Keratinocyte (primary cell): ENCODE data around the gene KLRD1.
"Not testable (repeated sequence)": the region's sequence is repeated elsewhere in the genome, so short reads cannot be mapped to it uniquely, and the experiment has no call there.

Experiments
- EZH2 ChIP-seq: IDR thresholded peaks from one replicate; pipeline ENCODE4 v1.6.1; 2012; ENCODE audit warnings: inconsistent platforms, mild to moderate bottlenecking, low read length, moderate library complexity
- TF ChIP-seq, protein P1 (sequence below), 3 experiments: IDR thresholded peaks in 1 of 3; conservative IDR thresholded peaks in 1 of 3; optimal IDR thresholded peaks in 1 of 3; 2 replicates in 2 of 3; 3 replicates in 1 of 3; pipeline versions ENCODE3 to v1.5.1; 2011; ENCODE audit warnings: low read length in 3 of 3, mild to moderate bottlenecking in 3 of 3, moderate library complexity in 2 of 3, control low read depth in 1 of 3, inconsistent platforms in 1 of 3; ENCODE audit not compliant: insufficient read depth in 2 of 3; ENCODE audit errors: extremely low read depth in 1 of 3

DNA sequence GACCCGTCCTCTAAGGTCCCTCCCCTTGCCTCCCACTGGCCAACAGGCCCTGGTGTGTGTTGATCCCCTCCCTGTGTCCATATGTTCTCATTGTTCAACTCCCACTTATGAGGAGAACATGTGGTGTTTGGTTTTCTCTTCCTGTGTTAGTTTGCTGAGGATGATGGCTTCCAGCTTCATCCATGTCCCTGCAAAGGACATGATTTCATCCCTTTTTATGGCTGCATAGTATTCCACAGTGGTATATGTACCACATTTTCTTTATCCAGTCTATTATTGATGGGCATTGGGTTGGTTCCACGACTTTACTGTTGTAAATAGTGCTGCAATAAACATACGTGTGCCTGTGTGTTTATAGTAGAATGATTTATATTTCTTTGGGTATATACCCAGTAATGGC, 43.8 kb downstream of the KLRD1 start:
- TF ChIP-seq, protein P1, sequence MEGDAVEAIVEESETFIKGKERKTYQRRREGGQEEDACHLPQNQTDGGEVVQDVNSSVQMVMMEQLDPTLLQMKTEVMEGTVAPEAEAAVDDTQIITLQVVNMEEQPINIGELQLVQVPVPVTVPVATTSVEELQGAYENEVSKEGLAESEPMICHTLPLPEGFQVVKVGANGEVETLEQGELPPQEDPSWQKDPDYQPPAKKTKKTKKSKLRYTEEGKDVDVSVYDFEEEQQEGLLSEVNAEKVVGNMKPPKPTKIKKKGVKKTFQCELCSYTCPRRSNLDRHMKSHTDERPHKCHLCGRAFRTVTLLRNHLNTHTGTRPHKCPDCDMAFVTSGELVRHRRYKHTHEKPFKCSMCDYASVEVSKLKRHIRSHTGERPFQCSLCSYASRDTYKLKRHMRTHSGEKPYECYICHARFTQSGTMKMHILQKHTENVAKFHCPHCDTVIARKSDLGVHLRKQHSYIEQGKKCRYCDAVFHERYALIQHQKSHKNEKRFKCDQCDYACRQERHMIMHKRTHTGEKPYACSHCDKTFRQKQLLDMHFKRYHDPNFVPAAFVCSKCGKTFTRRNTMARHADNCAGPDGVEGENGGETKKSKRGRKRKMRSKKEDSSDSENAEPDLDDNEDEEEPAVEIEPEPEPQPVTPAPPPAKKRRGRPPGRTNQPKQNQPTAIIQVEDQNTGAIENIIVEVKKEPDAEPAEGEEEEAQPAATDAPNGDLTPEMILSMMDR (optimal IDR thresholded peaks at IDR 0.05 in 1 of 3, IDR thresholded peaks at IDR 0.05 in 1 of 3, conservative IDR thresholded peaks at IDR 0.05 in 1 of 3; ENCODE audit: extremely low read depth in 1 of 3, insufficient read depth in 2 of 3, low read length in 3 of 3): not testable (repeated sequence)
- not testable (repeated sequence) for TF ChIP-seq EZH2
